Measurements from ENCODE around the gene CASKIN1.

CASKIN1 gene

GRCh38 chr16:2170080-2170479 is 26.3 kb downstream of the CASKIN1 start:
- Histone ChIP-seq H3K9ac (ENCODE audit: low read depth, low read length) (no peak overlapping the region), H3K27ac (ENCODE audit: low read length) (no peak overlapping the region), H3K4me2 (ENCODE audit: insufficient read depth, low read length) (no peak overlapping the region), H3K9me3 (ENCODE audit: insufficient read depth, low read length, severe bottlenecking) (no peaks in the 10 kb centered on the region), H4K20me1 (ENCODE audit: insufficient read depth, low read length) (peaks cover 17% of the 10 kb centered on the region), H2AFZ (ENCODE audit: low read depth, low read length) (no peak overlapping the region), H3K4me1 (ENCODE audit: insufficient read depth, low read length) (no peaks in the 10 kb centered on the region), H3K79me2 (ENCODE audit: insufficient read depth, low read length) (peaks cover 14% of the 10 kb centered on the region; the same call in 1 of the 2 replicates), H3K36me3 (ENCODE audit: insufficient read depth, low read length) (peaks cover 91% of the 10 kb centered on the region), H3K4me3 (ENCODE audit: low read depth in 1 of 2, low read length in 2 of 2) (no peak overlapping the region), H3K27me3 (ENCODE audit: insufficient read depth, low read length, poor library complexity) (no peaks in the 10 kb centered on the region)
- ATAC-seq (ENCODE audit: insufficient read depth, low read depth) (no peak), DNase-seq (no peak)
- no peak for TF ChIP-seq EZH2 (IDR thresholded peaks at IDR 0.05; ENCODE audit: borderline replicate concordance, low read depth, low read length, severe bottlenecking)
- TF ChIP-seq CTCF (IDR thresholded peaks at IDR 0.05; ENCODE audit: borderline replicate concordance, extremely low read depth, low read length, poor library complexity, severe bottlenecking) = no peak

GRCh38 chr16:2167068-2167638 is 29.3 kb downstream of the CASKIN1 start:
- H3K27ac ChIP-seq (ENCODE audit: low read length) = no peak overlapping the region
- H4K20me1 ChIP-seq (ENCODE audit: insufficient read depth, low read length) = peaks cover 31% of the 10 kb centered on the region
- no peak for TF ChIP-seq CTCF (IDR thresholded peaks at IDR 0.05; ENCODE audit: borderline replicate concordance, extremely low read depth, low read length, poor library complexity, severe bottlenecking)
- no peak for TF ChIP-seq EZH2 (IDR thresholded peaks at IDR 0.05; ENCODE audit: borderline replicate concordance, low read depth, low read length, severe bottlenecking)

GRCh38 chr16:2166263-2167067 is 29.9 kb downstream of the CASKIN1 start:
- Histone ChIP-seq H3K4me3 (ENCODE audit: low read depth in 1 of 2, low read length in 2 of 2) (no peak overlapping the region), H2AFZ (ENCODE audit: low read depth, low read length) (no peak overlapping the region), H3K9me3 (ENCODE audit: insufficient read depth, low read length, severe bottlenecking) (peaks cover 11% of the 10 kb centered on the region), H3K79me2 (ENCODE audit: insufficient read depth, low read length) (peaks cover 44% of the 10 kb centered on the region), H3K27me3 (ENCODE audit: insufficient read depth, low read length, poor library complexity) (no peaks in the 10 kb centered on the region), H3K27ac (ENCODE audit: low read length) (no peak overlapping the region), H3K9ac (ENCODE audit: low read depth, low read length) (no peak overlapping the region), H3K4me1 (ENCODE audit: insufficient read depth, low read length) (no peaks in the 10 kb centered on the region), H4K20me1 (ENCODE audit: insufficient read depth, low read length) (peaks cover 38% of the 10 kb centered on the region), H3K36me3 (ENCODE audit: insufficient read depth, low read length) (peaks cover 72% of the 10 kb centered on the region), H3K4me2 (ENCODE audit: insufficient read depth, low read length) (no peak overlapping the region)
- DNase-seq (no peak), ATAC-seq (ENCODE audit: insufficient read depth, low read depth) (no peak)
- TF ChIP-seq CTCF (IDR thresholded peaks at IDR 0.05; ENCODE audit: borderline replicate concordance, extremely low read depth, low read length, poor library complexity, severe bottlenecking) = no peak
- TF ChIP-seq EZH2 (IDR thresholded peaks at IDR 0.05; ENCODE audit: borderline replicate concordance, low read depth, low read length, severe bottlenecking) = no peak

More at GRCh38 chr16:2167068-2167638, 29.3 kb downstream of the CASKIN1 start:
- ATAC-seq (ENCODE audit: insufficient read depth, low read depth) (no peak), DNase-seq (no peak)
- Histone ChIP-seq H3K4me1 (ENCODE audit: insufficient read depth, low read length) (no peaks in the 10 kb centered on the region), H3K4me3 (ENCODE audit: low read depth in 1 of 2, low read length in 2 of 2) (no peak overlapping the region), H3K9ac (ENCODE audit: low read depth, low read length) (no peak overlapping the region), H2AFZ (ENCODE audit: low read depth, low read length) (no peak overlapping the region), H3K36me3 (ENCODE audit: insufficient read depth, low read length) (peaks cover 75% of the 10 kb centered on the region), H3K27me3 (ENCODE audit: insufficient read depth, low read length, poor library complexity) (no peaks in the 10 kb centered on the region), H3K79me2 (ENCODE audit: insufficient read depth, low read length) (peaks cover 37% of the 10 kb centered on the region), H3K9me3 (ENCODE audit: insufficient read depth, low read length, severe bottlenecking) (peaks cover 11% of the 10 kb centered on the region), H3K4me2 (ENCODE audit: insufficient read depth, low read length) (no peak overlapping the region)

Data from DND-41 (cell line).